Stomach (tissue), 4 donors: ENCODE data around the gene NMNAT2.

Source experiments
- POLR2A ChIP-seq, 4 donors: fragments of 450-650 bp; IDR thresholded peaks; one replicate each; pipeline ENCODE4 v1.6.1; 2016; ENCODE audit warnings: antibody characterized with exemption in 4 of 4, control low read depth in 2 of 4, mild to moderate bottlenecking in 1 of 4, moderate library complexity in 1 of 4
- TF ChIP-seq, protein P1 (sequence below), 7 experiments: fragments of 450-650 bp in 4 of 7; fragments of 200-600 bp in 3 of 7; sonication (generic) in 3 of 7; IDR thresholded peaks; one replicate each; pipeline ENCODE4 v1.5.1; 2016 to 2019; ENCODE audit warnings: antibody characterized with exemption in 7 of 7, control low read depth in 2 of 7, mild to moderate bottlenecking in 1 of 7

DNA sequence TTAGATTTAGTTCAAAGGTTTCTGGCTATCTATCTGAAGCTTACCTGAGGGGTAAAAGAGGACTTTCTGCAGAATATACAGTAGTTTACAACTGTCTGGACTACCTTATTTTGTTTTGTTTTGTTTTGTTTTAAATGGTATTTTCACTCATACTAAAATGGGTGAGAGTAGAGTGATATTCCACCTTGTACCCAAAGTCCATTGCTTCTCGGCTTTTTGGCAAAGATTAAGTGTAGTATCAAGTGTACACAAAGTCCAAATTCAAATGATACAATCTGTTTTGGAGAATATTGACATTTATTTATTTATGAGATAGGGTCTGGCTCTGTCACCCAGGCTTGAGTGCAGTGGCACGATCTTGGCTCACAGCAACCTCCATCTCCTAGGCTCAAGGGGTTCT lies 42.4 kb upstream of the NMNAT2 start:
- TF ChIP-seq, protein P1, sequence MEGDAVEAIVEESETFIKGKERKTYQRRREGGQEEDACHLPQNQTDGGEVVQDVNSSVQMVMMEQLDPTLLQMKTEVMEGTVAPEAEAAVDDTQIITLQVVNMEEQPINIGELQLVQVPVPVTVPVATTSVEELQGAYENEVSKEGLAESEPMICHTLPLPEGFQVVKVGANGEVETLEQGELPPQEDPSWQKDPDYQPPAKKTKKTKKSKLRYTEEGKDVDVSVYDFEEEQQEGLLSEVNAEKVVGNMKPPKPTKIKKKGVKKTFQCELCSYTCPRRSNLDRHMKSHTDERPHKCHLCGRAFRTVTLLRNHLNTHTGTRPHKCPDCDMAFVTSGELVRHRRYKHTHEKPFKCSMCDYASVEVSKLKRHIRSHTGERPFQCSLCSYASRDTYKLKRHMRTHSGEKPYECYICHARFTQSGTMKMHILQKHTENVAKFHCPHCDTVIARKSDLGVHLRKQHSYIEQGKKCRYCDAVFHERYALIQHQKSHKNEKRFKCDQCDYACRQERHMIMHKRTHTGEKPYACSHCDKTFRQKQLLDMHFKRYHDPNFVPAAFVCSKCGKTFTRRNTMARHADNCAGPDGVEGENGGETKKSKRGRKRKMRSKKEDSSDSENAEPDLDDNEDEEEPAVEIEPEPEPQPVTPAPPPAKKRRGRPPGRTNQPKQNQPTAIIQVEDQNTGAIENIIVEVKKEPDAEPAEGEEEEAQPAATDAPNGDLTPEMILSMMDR (IDR thresholded peaks at IDR 0.05) = no peak
- TF ChIP-seq POLR2A (IDR thresholded peaks at IDR 0.05) = no peak
